GM12892 (cell line): ENCODE measurements around the gene WWOX.

Source experiments
- POLR2A ChIP-seq: IDR thresholded peaks from 2 replicates; pipeline ENCODE4 v1.6.1; 2011; ENCODE audit warnings: low read depth, low read length, control low read depth
- POLR2AphosphoS5 ChIP-seq: IDR thresholded peaks from 2 replicates; pipeline ENCODE4 v1.6.1; 2011; ENCODE audit warnings: low read depth, low read length, control low read depth
- TAF1 ChIP-seq: IDR thresholded peaks from 2 replicates; pipeline ENCODE4 v1.6.1; 2011; ENCODE audit warnings: low read depth, mild to moderate bottlenecking, control low read depth, low read length, borderline replicate concordance

- TF ChIP-seq TAF1 (no peak), POLR2A (no peak), POLR2AphosphoS5 (no peak)
Measured at GRCh38 chr16:78269256-78269655, 169.8 kb downstream of the WWOX start.
